Smooth muscle cell of the umbilical artery (primary cell): ENCODE data around the gene LY6G6D. TPM values are rescaled to one million over a fixed set of nuclear protein-coding genes. Genes with fewer than 3 reads are reported as not detected.

Experiments used
- total RNA-seq: library from RNA; depleted of rRNA; stranded (reverse); fragments of >200 nt; gene quantifications from 2 replicates; pipeline ENCODE4 v1.2.3, GENCODE V29; 2014

LY6G6D gene
- not detected in 2 replicates for total RNA-seq

GRCh38 chr6:31715022-31715958, at the start of gene LY6G6D:
LY6G6D (plus strand) TSS chr6:31715348; CDS start chr6:31715356, 8 bp downstream.

DNA sequence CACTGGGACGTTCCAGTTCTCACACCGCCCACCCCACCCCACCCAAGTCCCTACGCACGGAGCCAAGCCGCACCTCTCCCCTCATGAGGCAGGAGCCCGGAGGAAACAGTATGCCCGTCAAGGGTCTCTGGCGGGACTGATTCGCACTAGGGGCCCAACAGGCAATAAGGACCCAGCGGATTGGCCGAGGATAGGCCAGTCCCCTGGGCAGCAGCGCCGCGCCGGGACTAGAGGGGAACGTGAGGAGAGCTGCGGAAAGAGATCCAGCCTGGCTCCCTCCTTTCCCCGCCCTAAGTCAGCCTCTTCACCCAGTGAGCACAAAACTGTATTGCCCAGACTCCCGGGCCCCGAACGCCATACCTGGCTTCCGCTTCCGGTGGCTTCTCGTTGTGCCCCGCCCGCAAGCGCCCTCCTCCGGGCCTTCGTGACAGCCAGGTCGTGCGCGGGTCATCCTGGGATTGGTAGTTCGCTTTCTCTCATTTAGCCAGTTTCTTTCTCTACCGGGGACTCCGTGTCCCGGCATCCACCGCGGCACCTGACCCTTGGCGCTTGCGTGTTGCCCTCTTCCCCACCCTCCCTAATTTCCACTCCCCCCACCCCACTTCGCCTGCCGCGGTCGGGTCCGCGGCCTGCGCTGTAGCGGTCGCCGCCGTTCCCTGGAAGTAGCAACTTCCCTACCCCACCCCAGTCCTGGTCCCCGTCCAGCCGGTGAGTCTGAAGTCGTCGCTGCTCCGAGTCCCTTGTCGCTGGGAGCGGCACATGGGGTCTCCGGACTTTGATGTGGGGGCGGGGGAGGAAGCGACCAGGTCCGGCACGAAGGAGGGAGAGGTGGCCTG, 49.4 kb upstream of the LY6G6D start, which contains the start of gene CSNK2B:
Gene CSNK2B (plus strand): TSS at position 580 of the 836 bp plus-strand sequence. CDS start 752 bp downstream, outside the sequence.

GRCh38 chr6:31669676-31670075, 45.5 kb upstream of the LY6G6D start, which contains the start of gene LY6G5B:
LY6G5B (plus strand) TSS chr6:31669976; CDS start chr6:31670951, 975 bp downstream.

DNA sequence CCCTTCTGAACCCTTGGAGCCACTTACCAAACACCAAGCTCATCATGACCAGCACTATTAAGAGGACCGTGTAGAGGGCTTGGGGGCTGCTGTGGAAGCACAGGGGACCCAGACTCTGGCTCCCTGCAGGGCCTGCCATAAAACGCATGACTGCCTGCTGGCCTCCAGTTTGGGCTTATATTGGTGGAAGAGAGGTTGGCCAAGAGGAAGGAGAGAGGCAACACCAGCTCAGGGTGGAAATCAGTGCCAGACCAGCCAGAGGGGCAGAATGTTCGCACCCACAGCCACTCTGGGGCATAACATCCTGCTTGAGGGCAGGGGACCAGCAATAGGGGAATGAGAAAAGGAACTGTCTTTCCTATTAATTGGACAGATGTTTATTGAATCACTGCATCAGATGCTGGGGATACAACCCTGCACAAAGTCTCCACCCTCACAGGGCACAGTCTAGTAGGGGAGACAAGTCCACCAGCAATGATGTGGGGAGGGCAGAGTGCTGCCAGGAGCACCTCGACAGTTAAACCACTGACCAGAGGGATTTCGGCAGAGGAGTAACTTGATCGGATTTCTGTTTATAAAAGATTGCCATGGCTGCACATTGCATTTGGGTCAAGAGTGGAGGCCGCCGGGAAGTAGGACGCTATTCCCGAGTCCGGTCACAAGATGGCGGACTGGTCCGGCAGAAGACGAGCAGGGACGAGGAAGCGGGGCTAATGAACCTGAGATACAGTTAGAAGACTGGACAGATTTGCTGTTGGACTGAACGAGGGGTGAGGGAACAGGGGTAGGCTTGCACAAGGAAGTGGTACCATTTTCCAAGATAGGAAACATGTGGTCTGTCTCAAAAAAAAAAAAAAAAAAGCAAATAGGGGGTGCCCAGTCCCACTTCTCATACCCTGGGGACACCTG, 34.7 kb upstream of the LY6G6D start, which contains the start of gene LY6G5C:
Gene LY6G5C (minus strand): TSS at position 842 of the 909 bp plus-strand sequence. CDS start 694 bp downstream, at position 148.

DNA sequence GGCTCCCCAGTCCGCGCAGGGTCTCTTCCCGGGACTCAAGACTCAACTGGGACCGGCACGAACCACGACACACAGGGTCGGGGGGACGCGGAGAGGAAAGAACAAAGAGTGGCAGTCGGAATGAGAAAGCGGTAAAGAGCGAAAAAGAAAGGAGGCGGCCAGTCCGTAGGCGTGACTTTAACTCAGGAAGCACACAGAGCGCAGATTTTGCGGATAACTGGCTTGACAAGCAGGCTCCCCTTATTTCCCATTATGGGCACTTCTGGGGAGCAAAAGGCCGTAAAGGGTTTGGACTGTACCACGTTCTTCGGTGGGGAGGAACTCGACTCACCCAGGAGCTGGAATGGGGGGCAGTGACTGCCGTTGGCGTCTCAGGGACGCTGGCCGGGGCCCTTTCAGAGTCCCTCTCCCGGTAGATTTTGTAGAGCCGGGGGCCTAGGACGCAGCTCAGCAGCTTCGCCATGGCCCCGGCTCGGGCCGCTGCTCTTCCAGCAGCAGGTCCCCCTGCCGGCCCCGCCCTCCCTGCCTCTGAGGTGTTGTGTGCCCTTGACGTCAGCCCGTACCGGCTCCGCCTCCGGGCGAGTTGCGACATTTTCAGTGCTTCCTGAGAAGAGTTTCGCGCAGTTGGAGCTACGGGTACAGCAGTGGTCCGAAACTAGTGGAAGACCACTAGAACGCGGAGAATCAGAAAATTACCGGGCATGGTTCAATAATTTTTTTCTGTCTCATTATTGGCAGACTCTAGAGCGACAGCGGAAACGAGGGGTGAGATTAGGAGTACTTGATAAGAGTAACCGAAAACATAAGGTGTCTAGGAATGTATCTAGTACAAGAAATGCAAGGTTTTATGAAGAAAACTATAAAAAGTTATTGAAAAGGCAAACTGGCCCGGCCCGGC, 12.1 kb upstream of the LY6G6D start, which contains the start of gene ABHD16A:
Gene ABHD16A (minus strand): TSS at position 506 of the 898 bp plus-strand sequence. CDS start 43 bp downstream, at position 463.

GRCh38 chr6:31706599-31706998, 8.5 kb upstream of the LY6G6D start, which contains the start of gene LY6G6F:
LY6G6F (plus strand) TSS chr6:31706866; CDS start chr6:31706907, 41 bp downstream.

DNA sequence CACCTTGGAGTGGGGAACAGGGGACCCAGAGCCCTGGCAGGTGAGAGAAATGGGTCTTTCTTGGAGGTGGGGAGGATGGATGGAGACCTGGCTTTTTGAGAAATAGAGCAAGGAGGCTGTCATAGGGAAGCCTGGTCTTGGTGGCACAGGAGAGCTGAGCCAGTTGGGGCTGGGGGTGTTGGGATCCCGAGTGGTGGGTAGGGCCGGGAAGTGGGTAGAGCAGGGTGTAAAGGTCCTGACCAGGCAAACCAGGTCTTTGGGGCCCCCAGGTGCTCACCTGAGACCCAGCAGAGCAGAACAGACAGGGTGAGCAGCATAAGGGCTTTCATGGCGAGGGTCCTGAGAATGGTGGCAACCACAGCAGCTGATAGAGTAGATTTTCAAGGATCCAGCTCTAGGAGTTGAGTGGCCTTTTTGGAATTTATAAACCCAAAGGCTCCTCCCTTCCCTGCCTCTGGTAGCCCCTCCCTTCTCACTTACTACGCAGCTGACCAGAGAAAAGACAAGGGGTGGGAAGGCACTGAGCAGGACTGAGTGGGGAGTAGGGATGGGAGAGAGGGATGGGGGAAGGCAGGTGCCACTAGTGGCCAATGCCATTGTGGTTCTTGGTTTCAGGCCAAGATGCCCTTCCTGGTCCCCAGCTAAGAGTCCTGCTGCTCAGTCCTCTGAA, 6.3 kb downstream of the LY6G6D start, which contains the start of gene LY6G6C:
Gene LY6G6C (minus strand): TSS at position 396 of the 670 bp plus-strand sequence. CDS start 67 bp downstream, at position 329.

DNA sequence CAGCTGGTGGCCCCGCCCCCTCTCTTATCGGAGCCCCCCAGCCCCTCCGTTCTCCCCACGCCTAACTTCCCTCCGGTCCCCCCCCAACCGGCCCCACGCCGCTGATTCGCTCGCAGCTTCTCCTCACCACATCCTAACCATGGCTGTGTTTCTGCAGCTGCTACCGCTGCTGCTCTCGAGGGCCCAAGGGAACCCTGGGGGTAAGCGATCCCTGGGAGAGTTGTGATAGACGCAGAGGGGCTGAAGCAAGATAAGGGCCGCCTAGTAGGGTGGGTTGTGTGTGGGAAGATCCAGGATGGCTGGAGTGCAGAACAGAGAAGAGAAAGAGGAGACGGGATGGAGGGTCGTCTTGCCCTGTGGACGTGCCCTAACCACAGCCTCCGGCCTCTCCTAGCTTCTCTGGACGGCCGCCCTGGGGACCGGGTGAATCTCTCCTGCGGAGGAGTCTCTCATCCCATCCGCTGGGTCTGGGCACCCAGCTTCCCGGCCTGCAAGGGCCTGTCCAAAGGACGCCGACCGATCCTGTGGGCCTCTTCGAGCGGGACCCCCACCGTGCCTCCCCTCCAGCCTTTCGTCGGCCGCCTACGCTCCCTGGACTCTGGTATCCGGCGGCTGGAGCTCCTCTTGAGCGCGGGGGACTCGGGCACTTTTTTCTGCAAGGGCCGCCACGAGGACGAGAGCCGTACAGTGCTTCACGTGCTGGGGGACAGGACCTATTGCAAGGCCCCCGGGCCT, 8.3 kb downstream of the LY6G6D start, which contains the start of gene MPIG6B:
Gene MPIG6B (plus strand): TSS at position 129 of the 735 bp plus-strand sequence. CDS start 11 bp downstream, at position 140.

DNA sequence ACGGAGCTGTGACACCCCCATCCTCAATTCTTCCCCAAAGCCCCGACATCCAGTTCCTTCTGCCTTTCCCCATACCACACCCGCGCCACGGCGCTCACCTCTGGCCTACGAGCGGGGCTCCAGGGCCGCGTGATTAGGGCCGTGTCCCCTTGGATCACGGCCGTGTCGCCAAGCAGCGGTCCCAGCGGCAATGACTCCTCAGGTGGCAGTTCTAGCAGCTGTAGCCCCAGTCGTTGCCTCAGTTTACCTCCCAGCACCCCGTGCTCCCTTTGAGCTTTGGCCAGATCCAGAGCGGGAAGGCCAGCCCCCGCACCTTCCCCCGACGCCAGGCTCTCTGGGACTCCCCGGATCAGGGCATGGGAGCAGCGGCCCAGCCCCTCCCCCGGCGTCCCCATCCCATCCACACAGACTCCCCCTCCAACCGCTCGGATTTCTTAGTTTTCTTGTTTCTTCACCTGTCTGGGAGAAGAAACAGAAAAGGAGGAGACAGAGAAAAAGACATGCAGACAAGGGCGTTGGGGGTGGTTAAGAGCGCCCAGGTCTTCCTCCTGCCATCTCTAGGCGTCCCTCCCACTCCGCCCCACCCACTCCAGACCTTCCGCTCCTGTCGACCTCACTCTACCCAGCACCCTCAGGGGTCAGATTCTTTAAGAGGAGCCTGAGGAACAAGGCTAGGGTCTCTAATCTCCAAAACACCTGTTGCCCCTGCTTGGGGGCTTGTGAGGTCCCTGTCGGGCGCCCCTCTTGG, 13.8 kb downstream of the LY6G6D start, which contains the start of gene DDAH2:
Gene DDAH2 (minus strand): TSS at position 533 of the 748 bp plus-strand sequence. CDS start 138 bp downstream, at position 395.

GRCh38 chr6:31736021-31736767, 21.0 kb downstream of the LY6G6D start, which contains the start of gene CLIC1:
CLIC1 (minus strand) TSS chr6:31736530; CDS start chr6:31736300, 230 bp downstream.

GRCh38 chr6:31739639-31740396, 24.7 kb downstream of the LY6G6D start, which contains the start of gene MSH5:
MSH5 (plus strand) TSS chr6:31740005; CDS start chr6:31740467, 462 bp downstream.

GRCh38 chr6:31762356-31762755, 47.2 kb downstream of the LY6G6D start, which contains the start of gene SAPCD1:
SAPCD1 (plus strand) TSS chr6:31762656; CDS start chr6:31763055, 399 bp downstream.

